CD8-positive, alpha-beta memory T cell (primary cell): ENCODE measurements around the gene BEND3. TPM values are rescaled to one million over a fixed set of nuclear protein-coding genes. Genes with fewer than 3 reads are reported as not detected.
"Not testable (repeated sequence)": the region's sequence is repeated elsewhere in the genome, so short reads cannot be mapped to it uniquely, and the experiment has no call there.

ENCODE experiments used
- CTCF ChIA-PET: fragments of 350-600 bp; sonication (Branson Sonifier 250); formaldehyde crosslinking; loops from one replicate; lab custom pipeline; 2021; ENCODE audit warnings: antibody characterized with exemption; lab: Charles Lee
- POLR2A ChIA-PET: fragments of 350-600 bp; sonication (Branson Sonifier 250); formaldehyde crosslinking; loops from one replicate; lab custom pipeline; 2021; ENCODE audit warnings: antibody characterized with exemption; lab: Charles Lee
- DNase-seq, 5 donors: peaks; one replicate each; pipeline versions ENCODE4 v3.0.0 to v3.0.0-alpha.2; 2020 to 2022; ENCODE audit warnings: mixed read lengths in 1 of 5
- H3K27ac ChIP-seq: one replicate; pipeline ENCODE4 v1.7.0; 2013; ENCODE audit warnings: low read depth, mild to moderate bottlenecking, low read length, moderate library complexity
- H3K27me3 ChIP-seq: 2 replicates; pipeline ENCODE4 v1.7.0; 2013; ENCODE audit warnings: low read length, mild to moderate bottlenecking; ENCODE audit not compliant: insufficient read depth, poor library complexity, severe bottlenecking
- H3K36me3 ChIP-seq: 2 replicates; pipeline ENCODE4 v1.7.0; 2013; ENCODE audit warnings: mild to moderate bottlenecking, low read length, moderate library complexity; ENCODE audit not compliant: insufficient read depth
- H3K4me1 ChIP-seq: 2 replicates; pipeline ENCODE4 v1.7.0; 2013; ENCODE audit warnings: mild to moderate bottlenecking, low read length, moderate library complexity; ENCODE audit not compliant: insufficient read depth
- H3K4me3 ChIP-seq: 2 replicates; pipeline ENCODE4 v1.7.0; 2013; ENCODE audit warnings: mild to moderate bottlenecking, low read length
- H3K9me3 ChIP-seq: 2 replicates; pipeline ENCODE4 v1.7.0; 2013; ENCODE audit warnings: mild to moderate bottlenecking, low read length
- H3K27ac Mint-ChIP-seq, 8 donors: one replicate each; pipeline ENCODE4 v1.8.0; 2020 to 2021; ENCODE audit warnings: mixed read lengths in 8 of 8, mild to moderate bottlenecking in 6 of 8, inconsistent platforms in 3 of 8, moderate library complexity in 3 of 8
- H3K27me3 Mint-ChIP-seq, 2 donors: one replicate each; pipeline ENCODE4 v1.8.0; 2020 to 2021; ENCODE audit warnings: mixed read lengths in 2 of 2, mild to moderate bottlenecking in 1 of 2, moderate library complexity in 1 of 2
- H3K36me3 Mint-ChIP-seq, 3 donors: one replicate each; pipeline ENCODE4 v1.8.0; 2020 to 2021; ENCODE audit warnings: mixed read lengths in 3 of 3, inconsistent platforms in 1 of 3, mild to moderate bottlenecking in 1 of 3
- H3K4me1 Mint-ChIP-seq, 3 donors: one replicate each; pipeline ENCODE4 v1.8.0; 2020 to 2021; ENCODE audit warnings: mixed read lengths in 3 of 3, inconsistent platforms in 1 of 3, mild to moderate bottlenecking in 1 of 3
- H3K4me3 Mint-ChIP-seq, 7 donors: one replicate each; pipeline ENCODE4 v1.8.0; 2020 to 2021; ENCODE audit warnings: mixed read lengths in 7 of 7, mild to moderate bottlenecking in 6 of 7, moderate library complexity in 4 of 7, inconsistent platforms in 2 of 7
- H3K9me3 Mint-ChIP-seq, 5 donors: one replicate each; pipeline ENCODE4 v1.8.0; 2020 to 2022; ENCODE audit warnings: mixed read lengths in 5 of 5, mild to moderate bottlenecking in 3 of 5, moderate library complexity in 2 of 5, inconsistent platforms in 1 of 5
- polyA plus RNA-seq: library from polyadenylated mRNA; unstranded; fragments of 300-500 nt; fragmentation: Illumina TruSeq; gene quantifications from one replicate; pipeline ENCODE4 v1.2.3, GENCODE V29; 2021
- total RNA-seq, 2 experiments: library from RNA; stranded (reverse); gene quantifications; one replicate each; pipeline ENCODE4 v1.2.3, GENCODE V29; 2021

Gene BEND3
- total RNA-seq (1 to 10 TPM; 7.5 to 7.6 TPM), polyA plus RNA-seq (0.38 TPM)

GRCh38 chr6:107114926-107115694, at the start of gene BEND3:
Gene BEND3 (minus strand): TSS chr6:107115515. CDS start chr6:107099285, 16,230 bp downstream.
- H3K4me1 Mint-ChIP-seq = peaks cover 13 to 18% (median 14%) of the 10 kb centered on the region in 3 donors
- H3K4me1 ChIP-seq = peaks cover 7% of the 10 kb centered on the region
- no peaks in the 10 kb centered on the region for H3K36me3 ChIP-seq
- no peaks in the 10 kb centered on the region for H3K9me3 Mint-ChIP-seq
- peak; percentile 12 to 66 (median 32) for DNase-seq
- peaks cover 0 to 2% (median 1%) of the 10 kb centered on the region in 3 donors for H3K36me3 Mint-ChIP-seq
- ChIA-PET POLR2A (interaction anchor here (0.5 kb wide), 1 partner anchor 343 kb away, joined by 5 read pairs; no protein-coding TSS in a partner anchor), CTCF (interaction anchor here (1.2 kb wide), 1 partner anchor 10 kb away, joined by 3 read pairs; no protein-coding TSS in a partner anchor)
- peak within 1 kb of the TSS in 2 of 8 donors; percentile 11 to 25 for H3K27ac Mint-ChIP-seq
- peaks cover 11 to 12% of the 10 kb centered on the region in 2 donors for H3K27me3 Mint-ChIP-seq
- peak within 1 kb of the TSS; percentile 15 for H3K27ac ChIP-seq
- H3K4me3 ChIP-seq = peak within 1 kb of the TSS; percentile 55
- H3K4me3 Mint-ChIP-seq = peak within 1 kb of the TSS; percentile 82 to 88 (median 85)
- H3K9me3 ChIP-seq = no peaks in the 10 kb centered on the region
- H3K27me3 ChIP-seq = no peaks in the 10 kb centered on the region

GRCh38 chr6:107164299-107164698, 49.0 kb upstream of the BEND3 start:
- H3K9me3 ChIP-seq, H3K27me3 ChIP-seq, H3K36me3 Mint-ChIP-seq, H3K36me3 ChIP-seq, DNase-seq, H3K27ac ChIP-seq, H3K27me3 Mint-ChIP-seq, H3K9me3 Mint-ChIP-seq, H3K27ac Mint-ChIP-seq, POLR2A ChIA-PET, H3K4me3 Mint-ChIP-seq, H3K4me3 ChIP-seq, CTCF ChIA-PET, H3K4me1 Mint-ChIP-seq, H3K4me1 ChIP-seq: not testable (repeated sequence)

GRCh38 chr6:107161521-107161920, 46.2 kb upstream of the BEND3 start:
- ChIA-PET CTCF (no interaction called here), POLR2A (no interaction called here)
- Mint-ChIP-seq H3K36me3 (no peaks in the 10 kb centered on the region), H3K27ac (no peak overlapping the region), H3K4me3 (no peak overlapping the region), H3K9me3 (no peaks in the 10 kb centered on the region), H3K27me3 (no peaks in the 10 kb centered on the region), H3K4me1 (no peaks in the 10 kb centered on the region)
- H3K36me3 ChIP-seq = no peaks in the 10 kb centered on the region
- H3K27ac ChIP-seq = no peak overlapping the region
- H3K4me1 ChIP-seq = no peaks in the 10 kb centered on the region
- H3K27me3 ChIP-seq = no peaks in the 10 kb centered on the region
- H3K9me3 ChIP-seq = no peaks in the 10 kb centered on the region
- H3K4me3 ChIP-seq = no peak overlapping the region
- no peak for DNase-seq

GRCh38 chr6:107156617-107157016, 41.3 kb upstream of the BEND3 start:
- Mint-ChIP-seq H3K27ac (no peak overlapping the region), H3K9me3 (no peaks in the 10 kb centered on the region), H3K4me3 (no peak overlapping the region), H3K36me3 (peaks cover 0 to 6% (median 5%) of the 10 kb centered on the region in 3 donors), H3K27me3 (peaks cover 0 to 1% of the 10 kb centered on the region in 2 donors), H3K4me1 (no peaks in the 10 kb centered on the region)
- ChIA-PET POLR2A (no interaction called here), CTCF (no interaction called here)
- no peak overlapping the region for H3K4me3 ChIP-seq
- H3K4me1 ChIP-seq = no peaks in the 10 kb centered on the region
- no peaks in the 10 kb centered on the region for H3K9me3 ChIP-seq
- no peaks in the 10 kb centered on the region for H3K36me3 ChIP-seq
- H3K27ac ChIP-seq = no peak overlapping the region
- no peak for DNase-seq
- no peaks in the 10 kb centered on the region for H3K27me3 ChIP-seq

- ChIA-PET CTCF (no interaction called here), POLR2A (no interaction called here)
- Histone ChIP-seq H3K4me1 (no peaks in the 10 kb centered on the region), H3K27me3 (no peaks in the 10 kb centered on the region), H3K4me3 (no peak overlapping the region), H3K36me3 (no peaks in the 10 kb centered on the region), H3K9me3 (no peaks in the 10 kb centered on the region), H3K27ac (no peak overlapping the region)
- H3K36me3 Mint-ChIP-seq = peaks cover 0 to 9% (median 7%) of the 10 kb centered on the region in 3 donors
- H3K9me3 Mint-ChIP-seq = no peaks in the 10 kb centered on the region
- no peaks in the 10 kb centered on the region for H3K4me1 Mint-ChIP-seq
- peaks cover 0 to 1% of the 10 kb centered on the region in 2 donors for H3K27me3 Mint-ChIP-seq
- no peak for DNase-seq
- no peak overlapping the region for H3K27ac Mint-ChIP-seq
- H3K4me3 Mint-ChIP-seq = no peak overlapping the region
These were observed 39.5 kb upstream of the BEND3 start for GRCh38 chr6:107154801-107155160.

GRCh38 chr6:107154131-107154800, 39.0 kb upstream of the BEND3 start:
- Mint-ChIP-seq H3K27me3 (peaks cover 0 to 1% of the 10 kb centered on the region in 2 donors), H3K4me1 (no peaks in the 10 kb centered on the region), H3K4me3 (no peak overlapping the region), H3K36me3 (peaks cover 0 to 10% (median 7%) of the 10 kb centered on the region in 3 donors), H3K27ac (no peak overlapping the region), H3K9me3 (no peaks in the 10 kb centered on the region)
- ChIA-PET POLR2A (no interaction called here), CTCF (no interaction called here)
- H3K36me3 ChIP-seq = no peaks in the 10 kb centered on the region
- H3K9me3 ChIP-seq = no peaks in the 10 kb centered on the region
- no peak overlapping the region for H3K4me3 ChIP-seq
- no peaks in the 10 kb centered on the region for H3K27me3 ChIP-seq
- DNase-seq = no peak
- no peak overlapping the region for H3K27ac ChIP-seq
- no peaks in the 10 kb centered on the region for H3K4me1 ChIP-seq

- no peaks in the 10 kb centered on the region for H3K4me1 ChIP-seq
- POLR2A ChIA-PET = interaction anchor here (0.6 kb wide), 1 partner anchor 11 kb away, joined by 3 read pairs; no protein-coding TSS in a partner anchor
- DNase-seq = no peak
- H3K9me3 Mint-ChIP-seq = no peaks in the 10 kb centered on the region
- H3K27me3 Mint-ChIP-seq = peaks cover 0 to 1% of the 10 kb centered on the region in 2 donors
- no peaks in the 10 kb centered on the region for H3K27me3 ChIP-seq
- H3K36me3 Mint-ChIP-seq = peaks cover 0 to 10% (median 7%) of the 10 kb centered on the region in 3 donors
- H3K27ac ChIP-seq = no peak overlapping the region
- H3K36me3 ChIP-seq = no peaks in the 10 kb centered on the region
- no peak overlapping the region for H3K4me3 Mint-ChIP-seq
- CTCF ChIA-PET = no interaction called here
- H3K4me3 ChIP-seq = no peak overlapping the region
- peak overlapping the region in 1 of 8 donors; percentile 70 for H3K27ac Mint-ChIP-seq
- no peaks in the 10 kb centered on the region for H3K4me1 Mint-ChIP-seq
- H3K9me3 ChIP-seq = no peaks in the 10 kb centered on the region
These were observed 37.5 kb upstream of the BEND3 start for GRCh38 chr6:107152638-107153430.
